HEK293 (cell line): ENCODE measurements around the gene FOXO1.

Source experiments
- ATF2 ChIP-seq: fragments of 450-650 bp; formaldehyde crosslinking; IDR thresholded peaks from 2 replicates; pipeline ENCODE4 v1.5.1; 2016; ENCODE audit warnings: missing biosample characterization, missing genetic modification characterization, low read depth
- TCF7L2 ChIP-seq: IDR thresholded peaks from 2 replicates; pipeline ENCODE4 v1.6.1; 2011; ENCODE audit warnings: low read depth, mild to moderate bottlenecking, inconsistent platforms, low read length, moderate library complexity, borderline replicate concordance
- YY1 ChIP-seq: fragments of 450-650 bp; formaldehyde crosslinking; IDR thresholded peaks from 2 replicates; pipeline ENCODE4 v1.5.1; 2018; ENCODE audit warnings: missing biosample characterization, missing genetic modification characterization
- ZBTB17 ChIP-seq: fragments of 450-650 bp; formaldehyde crosslinking; IDR thresholded peaks from 2 replicates; pipeline ENCODE4 v1.5.1; 2016; ENCODE audit warnings: missing biosample characterization, missing genetic modification characterization
- ZBTB21 ChIP-seq: fragments of 450-650 bp; formaldehyde crosslinking; IDR thresholded peaks from 2 replicates; pipeline ENCODE4 v1.5.1; 2017; ENCODE audit warnings: missing biosample characterization, missing genetic modification characterization
- ZNF114 ChIP-seq: fragments of 450-650 bp; formaldehyde crosslinking; IDR thresholded peaks from 2 replicates; pipeline ENCODE4 v1.5.0; 2017; ENCODE audit warnings: missing biosample characterization, missing genetic modification characterization
- ZNF26 ChIP-seq: fragments of 450-650 bp; formaldehyde crosslinking; IDR thresholded peaks from 2 replicates; pipeline ENCODE4 v1.5.1; 2016; ENCODE audit warnings: missing biosample characterization, missing genetic modification characterization
- ZNF354C ChIP-seq: fragments of 450-650 bp; formaldehyde crosslinking; IDR thresholded peaks from 2 replicates; pipeline ENCODE4 v1.5.1; 2016; ENCODE audit warnings: missing biosample characterization, missing genetic modification characterization, low read depth, borderline replicate concordance
- ZSCAN23 ChIP-seq: fragments of 450-650 bp; formaldehyde crosslinking; IDR thresholded peaks from 2 replicates; pipeline ENCODE4 v1.5.1; 2016; ENCODE audit warnings: missing biosample characterization, missing genetic modification characterization
- TF ChIP-seq, protein P1 (sequence below): fragments of 450-650 bp; formaldehyde crosslinking; IDR thresholded peaks from 2 replicates; pipeline ENCODE4 v1.5.1; 2016; ENCODE audit warnings: missing biosample characterization, missing genetic modification characterization
- TF ChIP-seq, protein P2 (sequence below): fragments of 450-650 bp; formaldehyde crosslinking; IDR thresholded peaks from 2 replicates; pipeline ENCODE4 v1.5.1; 2016; ENCODE audit warnings: missing biosample characterization, missing genetic modification characterization

DNA sequence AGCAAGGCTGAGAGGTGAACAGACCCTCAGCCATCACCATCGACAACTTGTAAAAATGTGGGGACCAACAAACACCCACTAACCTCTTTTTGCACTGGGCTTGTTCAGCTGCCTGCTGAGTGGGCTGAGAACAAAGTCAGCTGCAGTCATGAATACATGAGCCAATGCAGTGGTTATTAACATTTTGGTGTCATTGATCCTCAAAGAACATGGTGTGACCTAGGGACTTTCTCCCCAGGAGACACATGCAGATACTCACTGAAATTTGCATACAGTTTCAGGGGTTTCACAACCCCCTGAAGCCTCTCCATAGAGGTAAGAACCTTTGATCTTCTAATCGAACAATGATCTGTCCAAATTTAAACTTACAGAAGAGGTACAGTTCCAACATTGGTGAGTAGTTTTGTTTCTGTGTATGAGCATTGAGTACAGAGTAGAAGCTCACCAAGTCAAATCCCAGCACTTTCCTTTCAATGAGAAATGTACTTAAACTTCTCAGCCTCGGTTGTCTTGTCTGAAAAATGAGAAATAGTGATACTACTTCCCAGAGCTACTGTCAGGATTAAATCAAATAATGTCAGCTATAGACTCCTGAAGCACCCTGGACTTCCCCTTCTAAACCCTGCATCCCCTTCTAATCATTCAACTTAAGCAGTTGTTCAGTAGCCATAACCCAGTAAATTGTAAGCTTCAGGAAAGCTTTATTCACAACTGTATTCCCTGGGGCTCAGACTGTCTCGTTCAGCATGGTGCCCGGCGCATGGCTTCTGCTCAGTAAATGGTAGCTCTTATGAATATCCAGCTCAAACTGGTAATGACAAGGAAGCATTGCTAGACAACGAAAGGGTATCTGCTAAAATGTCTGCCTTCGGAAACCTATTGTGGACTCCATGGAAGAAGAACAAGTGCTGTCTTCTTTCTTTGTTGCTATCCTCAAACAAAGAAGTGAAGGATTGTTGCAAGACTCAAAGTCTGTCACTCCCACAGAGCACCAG is 148.7 kb downstream of the FOXO1 start:
- TF ChIP-seq ATF2 (tag by site-specific recombination) (no peak), ZNF26 (tag by site-specific recombination) (no peak), ZNF114 (no peak), ZSCAN23 (tag by site-specific recombination) (no peak), YY1 (no peak), TCF7L2 (no peak), ZBTB17 (tag by site-specific recombination) (no peak), ZNF354C (tag by site-specific recombination) (no peak), ZBTB21 (tag by site-specific recombination) (no peak)
- TF ChIP-seq, protein P1, sequence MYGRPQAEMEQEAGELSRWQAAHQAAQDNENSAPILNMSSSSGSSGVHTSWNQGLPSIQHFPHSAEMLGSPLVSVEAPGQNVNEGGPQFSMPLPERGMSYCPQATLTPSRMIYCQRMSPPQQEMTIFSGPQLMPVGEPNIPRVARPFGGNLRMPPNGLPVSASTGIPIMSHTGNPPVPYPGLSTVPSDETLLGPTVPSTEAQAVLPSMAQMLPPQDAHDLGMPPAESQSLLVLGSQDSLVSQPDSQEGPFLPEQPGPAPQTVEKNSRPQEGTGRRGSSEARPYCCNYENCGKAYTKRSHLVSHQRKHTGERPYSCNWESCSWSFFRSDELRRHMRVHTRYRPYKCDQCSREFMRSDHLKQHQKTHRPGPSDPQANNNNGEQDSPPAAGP (tag by site-specific recombination): no peak
- TF ChIP-seq, protein P2, sequence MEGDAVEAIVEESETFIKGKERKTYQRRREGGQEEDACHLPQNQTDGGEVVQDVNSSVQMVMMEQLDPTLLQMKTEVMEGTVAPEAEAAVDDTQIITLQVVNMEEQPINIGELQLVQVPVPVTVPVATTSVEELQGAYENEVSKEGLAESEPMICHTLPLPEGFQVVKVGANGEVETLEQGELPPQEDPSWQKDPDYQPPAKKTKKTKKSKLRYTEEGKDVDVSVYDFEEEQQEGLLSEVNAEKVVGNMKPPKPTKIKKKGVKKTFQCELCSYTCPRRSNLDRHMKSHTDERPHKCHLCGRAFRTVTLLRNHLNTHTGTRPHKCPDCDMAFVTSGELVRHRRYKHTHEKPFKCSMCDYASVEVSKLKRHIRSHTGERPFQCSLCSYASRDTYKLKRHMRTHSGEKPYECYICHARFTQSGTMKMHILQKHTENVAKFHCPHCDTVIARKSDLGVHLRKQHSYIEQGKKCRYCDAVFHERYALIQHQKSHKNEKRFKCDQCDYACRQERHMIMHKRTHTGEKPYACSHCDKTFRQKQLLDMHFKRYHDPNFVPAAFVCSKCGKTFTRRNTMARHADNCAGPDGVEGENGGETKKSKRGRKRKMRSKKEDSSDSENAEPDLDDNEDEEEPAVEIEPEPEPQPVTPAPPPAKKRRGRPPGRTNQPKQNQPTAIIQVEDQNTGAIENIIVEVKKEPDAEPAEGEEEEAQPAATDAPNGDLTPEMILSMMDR (tag by site-specific recombination): no peak
